Neutrophil (primary cell): ENCODE measurements around the gene C4orf36.

Source experiments
- H3K27ac ChIP-seq: fragments of 200-600 bp; sonication (generic); 2 replicates; pipeline ENCODE4 v1.5.1; 2016; ENCODE audit warnings: mild to moderate bottlenecking, moderate library complexity
- H3K27me3 ChIP-seq: fragments of 200-600 bp; sonication (generic); 2 replicates; pipeline ENCODE4 v1.6.0; 2016; ENCODE audit warnings: mild to moderate bottlenecking
- H3K36me3 ChIP-seq: fragments of 200-600 bp; sonication (generic); 2 replicates; pipeline ENCODE4 v1.5.1; 2017
- H3K4me1 ChIP-seq, 2 experiments: fragments of 200-600 bp in 1 of 2; sonication (generic) in 1 of 2; 1 replicate in 1 of 2; 2 replicates in 1 of 2; pipeline versions ENCODE4 v1.5.1 to v1.6.1; 2013 to 2016; ENCODE audit warnings: low read depth in 1 of 2, low read length in 1 of 2, mild to moderate bottlenecking in 1 of 2, moderate library complexity in 1 of 2; ENCODE audit not compliant: control insufficient read depth in 1 of 2, insufficient read depth in 1 of 2
- H3K4me3 ChIP-seq, 2 experiments: fragments of 200-600 bp in 1 of 2; sonication (generic) in 1 of 2; 1 replicate in 1 of 2; 2 replicates in 1 of 2; pipeline ENCODE4 v1.5.1; 2013 to 2016; ENCODE audit warnings: low read depth in 1 of 2, low read length in 1 of 2, mild to moderate bottlenecking in 1 of 2, moderate library complexity in 1 of 2
- H3K9me3 ChIP-seq: fragments of 200-600 bp; sonication (generic); 2 replicates; pipeline ENCODE4 v1.5.1; 2016
- CTCF ChIP-seq: fragments of 200-600 bp; sonication (generic); IDR thresholded peaks from 2 replicates; pipeline ENCODE4 v1.5.1; 2016; ENCODE audit warnings: antibody characterized with exemption

Gene C4orf36

GRCh38 chr4:86910369-86910768, 18.1 kb upstream of the C4orf36 start:
- Histone ChIP-seq H3K27ac (no peak overlapping the region), H3K36me3 (no peaks in the 10 kb centered on the region), H3K4me1 (peaks cover 21 to 25% of the 10 kb centered on the region in 2 experiments), H3K9me3 (no peaks in the 10 kb centered on the region), H3K27me3 (no peaks in the 10 kb centered on the region), H3K4me3 (no peak overlapping the region)
- no peak for TF ChIP-seq CTCF

GRCh38 chr4:86909546-86910295, 17.5 kb upstream of the C4orf36 start:
- H3K4me3 ChIP-seq = no peak overlapping the region
- no peak for TF ChIP-seq CTCF
- H3K27ac ChIP-seq = no peak overlapping the region

GRCh38 chr4:86908251-86908657, 16.0 kb upstream of the C4orf36 start:
- H3K4me1 ChIP-seq = peaks cover 30 to 36% of the 10 kb centered on the region in 2 experiments
- peaks cover 11% of the 10 kb centered on the region for H3K27me3 ChIP-seq
- no peaks in the 10 kb centered on the region for H3K36me3 ChIP-seq
- H3K4me3 ChIP-seq = peak overlapping the region; percentile 43 to 51
- H3K27ac ChIP-seq = peak overlapping the region; percentile 76
- H3K9me3 ChIP-seq = no peaks in the 10 kb centered on the region
- no peak for TF ChIP-seq CTCF

More at GRCh38 chr4:86909546-86910295, 17.5 kb upstream of the C4orf36 start:
- H3K4me1 ChIP-seq = peaks cover 21 to 25% of the 10 kb centered on the region in 2 experiments
- no peaks in the 10 kb centered on the region for H3K36me3 ChIP-seq
- no peaks in the 10 kb centered on the region for H3K9me3 ChIP-seq
- no peaks in the 10 kb centered on the region for H3K27me3 ChIP-seq

DNA sequence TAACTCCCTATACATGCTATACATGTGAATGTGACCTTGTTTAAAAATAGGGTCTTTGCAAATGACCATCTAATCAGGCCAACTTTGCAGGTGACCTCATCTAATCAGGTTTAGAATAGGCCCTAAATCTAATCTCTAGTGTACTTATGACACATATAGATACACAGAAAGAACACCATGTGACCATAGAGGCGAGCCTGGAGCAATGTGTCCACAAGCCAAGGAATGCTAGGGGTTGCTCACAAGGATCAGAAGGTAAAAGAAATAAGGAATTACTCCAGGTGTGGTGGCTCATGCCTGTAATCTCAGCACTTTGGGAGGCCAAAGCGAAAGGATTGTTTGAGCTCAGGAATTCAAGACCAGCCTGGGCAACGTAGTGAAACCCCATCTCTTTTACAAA, 9.6 kb upstream of the C4orf36 start:
- Histone ChIP-seq H3K27me3 (peaks cover 12% of the 10 kb centered on the region), H3K27ac (no peak overlapping the region), H3K36me3 (no peaks in the 10 kb centered on the region), H3K4me1 (peaks cover 9 to 11% of the 10 kb centered on the region in 2 experiments), H3K9me3 (no peaks in the 10 kb centered on the region), H3K4me3 (no peak overlapping the region)
- no peak for TF ChIP-seq CTCF

DNA sequence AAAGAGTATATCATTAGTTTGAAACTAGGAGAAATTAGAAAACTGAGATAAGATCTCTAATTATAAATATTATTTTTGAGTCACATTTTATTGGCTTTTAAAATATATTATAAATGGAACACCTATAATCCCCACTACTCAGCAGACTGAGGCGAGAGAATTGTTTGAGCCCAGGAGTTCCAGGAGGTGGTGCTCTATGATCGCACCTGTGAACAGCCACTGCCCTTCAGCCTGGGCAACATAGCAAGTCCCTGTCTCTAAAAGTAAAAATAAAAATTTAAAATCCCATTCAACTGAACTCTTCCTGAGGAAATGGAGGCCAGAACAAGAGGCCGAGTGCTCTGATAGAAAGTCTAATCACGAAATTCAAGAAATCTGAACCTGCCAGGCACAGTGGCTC, 6.3 kb upstream of the C4orf36 start:
- TF ChIP-seq CTCF = no peak
- H3K4me3 ChIP-seq = no peak overlapping the region
- no peaks in the 10 kb centered on the region for H3K4me1 ChIP-seq
- H3K27me3 ChIP-seq = peaks cover 5% of the 10 kb centered on the region
- H3K27ac ChIP-seq = no peak overlapping the region
- H3K36me3 ChIP-seq = no peaks in the 10 kb centered on the region
- no peaks in the 10 kb centered on the region for H3K9me3 ChIP-seq
